HG03135 (cell line): ENCODE measurements around the gene CNFN.
"Not testable (repeated sequence)": the region's sequence is repeated elsewhere in the genome, so short reads cannot be mapped to it uniquely, and the experiment has no call there.

Experiments
- ATAC-seq: cut with Tn5 transposase; IDR thresholded peaks from one replicate; pipeline ENCODE4 v1.9.1; 2021; ENCODE audit warnings: mild to moderate bottlenecking, moderate library complexity; ENCODE audit not compliant: unreplicated experiment

CNFN gene

GRCh38 chr19:42352301-42353259 is 37.5 kb downstream of the CNFN start:
- no peak for ATAC-seq

GRCh38 chr19:42351079-42351735 is 38.9 kb downstream of the CNFN start:
- no peak for ATAC-seq

- ATAC-seq: no peak
Measured at GRCh38 chr19:42350417-42350816, 39.7 kb downstream of the CNFN start.

DNA sequence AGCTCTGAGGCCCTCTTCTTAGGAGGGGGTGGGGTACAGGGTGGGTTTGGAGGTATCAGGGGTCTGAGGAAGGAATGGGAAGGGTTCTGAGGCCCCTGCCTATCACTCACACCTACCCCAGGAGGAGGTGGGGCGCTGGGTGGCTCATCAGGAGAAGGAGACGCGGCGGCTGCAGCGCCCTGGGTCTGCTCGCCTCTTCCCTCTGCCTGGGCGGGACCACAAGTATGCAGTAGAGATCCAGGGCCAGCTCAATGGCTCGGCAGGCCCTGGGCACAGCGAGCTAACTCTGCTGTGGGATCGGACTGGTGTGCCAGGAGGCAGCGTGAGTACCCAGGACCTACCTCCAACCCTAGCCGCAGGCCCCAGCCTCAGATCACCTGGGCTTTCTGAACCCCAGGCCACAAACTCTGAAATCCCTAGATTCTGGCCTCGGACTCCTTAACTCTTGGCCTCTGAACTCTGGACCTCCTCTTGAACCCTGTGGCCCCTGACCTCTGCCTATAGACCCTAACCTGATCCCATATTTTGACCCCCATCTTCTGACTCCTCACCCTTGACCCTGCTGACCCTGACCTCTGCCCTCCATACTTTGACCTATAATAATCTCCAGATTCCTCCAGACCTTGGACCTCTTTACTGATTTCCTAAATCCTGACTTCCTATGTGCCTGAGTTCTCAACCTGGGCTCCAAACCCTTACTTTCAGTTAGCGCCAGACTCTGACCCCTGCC is 40.6 kb downstream of the CNFN start:
- ATAC-seq: no peak

GRCh38 chr19:42348211-42348610 is 41.9 kb downstream of the CNFN start:
- ATAC-seq: no peak

DNA sequence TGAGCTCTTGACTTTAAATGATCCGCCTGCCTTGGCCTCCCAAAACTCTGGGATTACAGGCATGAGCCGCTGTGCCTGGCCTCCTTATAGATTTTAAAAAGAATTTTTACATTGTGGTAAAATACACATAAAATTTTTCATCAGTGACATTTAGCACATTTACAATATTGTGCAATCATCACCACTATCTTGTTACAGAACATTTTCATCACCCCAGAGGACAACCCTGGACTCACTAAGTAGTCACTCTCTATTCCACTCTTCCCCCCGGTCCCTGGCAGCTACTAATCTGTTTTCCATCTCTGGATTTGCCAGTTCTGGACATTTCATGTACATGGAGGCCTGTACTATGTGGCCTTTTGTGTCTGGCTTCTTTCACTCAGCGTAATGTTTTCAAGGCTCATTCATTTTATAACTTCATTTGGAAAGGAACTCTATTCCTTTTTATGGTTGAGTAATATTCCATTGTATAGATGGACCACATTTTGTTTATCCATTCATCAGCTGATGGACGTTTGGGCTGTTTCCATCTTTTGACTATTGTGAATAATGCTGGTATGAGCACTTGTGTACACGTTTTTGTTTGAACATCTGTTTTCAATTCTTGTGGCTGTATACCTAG is 44.8 kb downstream of the CNFN start:
- no peak for ATAC-seq

GRCh38 chr19:42344336-42344893 is 45.7 kb downstream of the CNFN start:
- no peak for ATAC-seq

DNA sequence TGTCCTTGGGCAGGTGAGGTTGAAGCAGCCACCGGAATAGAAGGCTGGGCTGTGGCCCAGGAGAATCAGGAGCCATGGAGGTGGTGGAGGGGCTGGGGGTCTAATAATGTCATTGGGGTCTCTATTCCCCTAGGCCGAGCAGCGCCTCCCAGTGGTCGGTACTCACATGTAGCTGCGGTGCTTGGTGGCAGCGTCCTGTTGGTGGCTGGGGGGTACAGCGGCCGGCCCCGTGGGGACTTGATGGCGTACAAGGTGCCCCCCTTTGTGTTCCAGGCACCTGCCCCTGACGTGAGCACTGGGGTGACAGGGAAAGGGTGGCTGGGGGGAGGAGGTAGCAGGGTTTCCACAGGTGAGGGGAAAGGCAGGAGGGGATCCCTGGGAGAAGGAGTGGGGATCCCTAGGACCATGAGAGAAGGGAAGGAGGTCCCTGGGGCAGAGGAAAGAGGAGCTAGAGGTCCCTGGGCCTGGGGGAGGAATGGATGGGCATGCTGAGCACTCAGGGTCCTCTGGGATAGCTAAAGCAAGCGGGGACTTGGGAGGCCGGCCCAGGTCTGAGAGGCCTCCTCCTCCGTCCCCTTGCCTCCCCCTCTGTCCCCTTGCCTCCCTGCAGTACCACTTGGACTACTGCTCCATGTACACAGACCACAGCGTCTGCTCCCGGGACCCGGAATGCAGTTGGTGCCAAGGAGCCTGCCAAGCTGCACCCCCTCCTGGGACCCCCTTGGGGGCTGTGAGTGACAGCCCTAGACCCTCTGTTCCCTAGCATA is 46.6 kb downstream of the CNFN start:
- no peak for ATAC-seq

- ATAC-seq: not testable (repeated sequence)
Measured at GRCh38 chr19:42339922-42340321, 50.2 kb downstream of the CNFN start.

GRCh38 chr19:42339126-42339860 is 50.8 kb downstream of the CNFN start:
- not testable (repeated sequence) for ATAC-seq
